HT1080 (cell line): Measurements from ENCODE around the gene SPATA24. TPM values are rescaled to one million over a fixed set of nuclear protein-coding genes. Genes with fewer than 3 reads are reported as not detected.
"Not testable (repeated sequence)": the region's sequence is repeated elsewhere in the genome, so short reads cannot be mapped to it uniquely, and the experiment has no call there.

ENCODE experiments used
- DNase-seq: peaks from one replicate; pipeline ENCODE4 v3.0.0-alpha.2; 2015; ENCODE audit warnings: low read depth
- small RNA-seq: library from RNA; depleted of rRNA; stranded (forward); fragments of <200 nt; gene quantifications from one replicate; pipeline ENCODE3, GENCODE V24; 2014
- total RNA-seq: library from RNA; depleted of rRNA; stranded (reverse); fragments of >200 nt; shearing (Covaris generic); gene quantifications from 2 replicates; pipeline ENCODE4 v1.2.3, GENCODE V29; 2014; rRNA removed

The SPATA24 gene
- total RNA-seq, 1 experiment from 2014 or later, result 6.7 TPM

GRCh38 chr5:139354186-139354585 lies 49.7 kb downstream of the SPATA24 start:
- no peak for DNase-seq

- DNase-seq, result not testable (repeated sequence)
Measured at GRCh38 chr5:139347863-139348262, 56.0 kb downstream of the SPATA24 start.

Small RNA genes within 50 kb of the gene (small RNA-seq; reads per million reads assigned to genes)
- 0.18 reads per million for gene RNU5B-4P

Other genes with a start within 250 kb of the SPATA24 start
- 27.5 and 28.4 TPM in 2 replicates for gene SIL1, start 205.7 kb downstream of the SPATA24 start, total RNA-seq
- gene MATR3, start 110.3 kb downstream of the SPATA24 start, total RNA-seq, result 124 and 175 TPM in 2 replicates
- 56.4 and 86.9 TPM in 2 replicates for gene PAIP2, start 62.2 kb downstream of the SPATA24 start, total RNA-seq
- not detected in 2 replicates for gene SLC23A1, start 20.8 kb downstream of the SPATA24 start, total RNA-seq
- not detected in 2 replicates for gene MZB1, start 14.2 kb downstream of the SPATA24 start, total RNA-seq
- gene PROB1, start 9.0 kb downstream of the SPATA24 start, total RNA-seq, result 0.17 and 0.53 TPM in 2 replicates
- gene DNAJC18, start 35.4 kb upstream of the SPATA24 start, total RNA-seq, result 5.1 and 11.9 TPM in 2 replicates
- gene ECSCR, start 58.7 kb upstream of the SPATA24 start, total RNA-seq, result 53.3 and 67.7 TPM in 2 replicates
- not detected in 2 replicates for gene SMIM33, start 66.9 kb upstream of the SPATA24 start, total RNA-seq
- gene STING1, start 78.7 kb upstream of the SPATA24 start, total RNA-seq, result 38.7 and 55.8 TPM in 2 replicates
- gene UBE2D2, start 157.2 kb upstream of the SPATA24 start, total RNA-seq, result 83.2 and 84.4 TPM in 2 replicates
- 49.4 and 54.9 TPM in 2 replicates for gene CXXC5, start 244.3 kb upstream of the SPATA24 start, total RNA-seq